GM18520 (cell line): ENCODE measurements around the gene SPATA6L.
"Not testable (repeated sequence)": the region's sequence is repeated elsewhere in the genome, so short reads cannot be mapped to it uniquely, and the experiment has no call there.

Experiments used
- ATAC-seq: cut with Tn5 transposase; IDR thresholded peaks from one replicate; pipeline ENCODE4 v1.9.1; 2021; ENCODE audit not compliant: unreplicated experiment

SPATA6L gene

GRCh38 chr9:4677392-4677791 lies 11.1 kb upstream of the SPATA6L start:
- ATAC-seq = no peak

DNA sequence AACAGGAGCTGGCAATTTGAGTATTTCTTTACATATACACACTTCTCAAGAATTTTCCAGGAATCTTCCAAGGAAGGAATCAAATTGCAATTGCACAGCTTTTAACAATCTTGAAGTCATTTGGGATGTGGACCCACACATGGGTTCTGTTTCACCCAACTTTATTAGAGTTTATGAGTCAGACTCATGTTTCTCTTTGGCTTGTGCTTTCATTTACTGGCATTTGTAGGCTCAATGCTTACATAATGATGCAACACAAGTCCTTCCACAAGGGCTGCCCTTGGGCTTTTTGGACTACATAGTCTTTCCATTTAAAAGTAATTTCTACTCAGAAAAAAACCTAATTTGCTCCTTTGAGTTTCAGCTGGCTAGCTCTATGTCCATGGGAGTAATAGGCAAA lies 8.5 kb upstream of the SPATA6L start:
- no peak for ATAC-seq

- ATAC-seq = no peak
Measured at GRCh38 chr9:4671737-4672136, 5.5 kb upstream of the SPATA6L start.

- ATAC-seq = no peak
Measured at GRCh38 chr9:4670591-4670990, 4.3 kb upstream of the SPATA6L start.

DNA sequence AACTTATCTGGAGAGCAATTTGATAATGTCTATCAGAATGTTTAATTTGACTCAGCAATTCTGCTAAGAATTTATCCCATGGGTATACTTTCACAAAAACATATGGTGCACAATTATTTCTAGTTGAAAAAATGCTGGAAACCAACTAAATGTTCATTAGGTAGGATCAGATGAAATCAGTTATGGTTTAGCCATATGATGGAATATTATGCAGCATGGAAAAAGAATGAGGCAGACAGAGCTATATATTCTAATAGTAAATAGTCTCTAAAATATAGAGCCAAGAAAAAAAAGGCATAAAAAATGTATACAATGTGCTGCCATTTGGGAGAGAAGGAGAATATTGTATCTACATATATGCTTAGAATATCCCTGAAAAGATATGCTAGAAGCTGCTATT lies 3.6 kb upstream of the SPATA6L start:
- no peak for ATAC-seq

- no peak for ATAC-seq
Measured at GRCh38 chr9:4668604-4669003, 2.3 kb upstream of the SPATA6L start.

- ATAC-seq = no peak
Measured at GRCh38 chr9:4667681-4668080, 1.4 kb upstream of the SPATA6L start.

DNA sequence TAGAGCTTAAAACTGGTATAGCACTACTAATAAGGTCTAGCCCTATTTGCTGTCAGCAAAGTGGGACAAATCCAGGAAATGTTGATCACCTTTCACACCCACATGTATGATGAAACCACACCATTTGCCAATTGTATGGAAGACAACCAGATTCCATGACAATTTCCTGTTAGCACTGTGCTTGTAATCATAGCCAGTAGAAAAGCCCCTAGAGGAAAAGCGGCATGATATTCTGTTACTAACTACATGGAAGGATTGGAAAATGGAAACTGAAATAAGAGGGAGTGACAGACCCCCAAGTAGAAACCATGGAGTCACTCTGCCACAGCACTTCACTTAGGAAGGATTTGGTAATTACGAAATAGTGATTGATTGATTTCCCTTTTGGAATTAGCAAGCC lies 923 bp downstream of the SPATA6L start:
- ATAC-seq = no peak

DNA sequence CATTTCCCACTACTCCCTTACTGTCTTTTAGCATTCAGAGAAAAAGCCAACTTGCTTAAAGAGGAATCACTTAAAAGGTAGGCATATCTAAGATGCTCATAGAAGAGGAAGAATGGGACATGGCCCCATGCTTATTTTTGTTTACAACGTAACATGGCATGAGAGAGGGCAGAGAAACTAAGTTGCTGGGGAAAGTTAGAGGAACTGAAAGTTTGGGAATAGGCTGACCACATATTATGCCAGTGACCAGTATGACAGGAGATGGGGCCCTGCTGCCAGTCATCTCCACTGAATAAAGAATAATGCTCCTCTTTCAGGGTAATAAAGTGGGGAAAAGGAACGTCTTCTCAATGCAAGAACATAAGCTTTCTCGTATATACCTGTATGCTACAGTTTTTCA lies 2.3 kb downstream of the SPATA6L start:
- no peak for ATAC-seq

- ATAC-seq = no peak
Measured at GRCh38 chr9:4662989-4663792, 3.1 kb downstream of the SPATA6L start.

GRCh38 chr9:4662108-4662988 lies 3.9 kb downstream of the SPATA6L start, which contains the start of gene PLPP6:
Gene PLPP6 (plus strand): TSS chr9:4662294. CDS start chr9:4662376, 82 bp downstream.
- ATAC-seq = peak; percentile 68

DNA sequence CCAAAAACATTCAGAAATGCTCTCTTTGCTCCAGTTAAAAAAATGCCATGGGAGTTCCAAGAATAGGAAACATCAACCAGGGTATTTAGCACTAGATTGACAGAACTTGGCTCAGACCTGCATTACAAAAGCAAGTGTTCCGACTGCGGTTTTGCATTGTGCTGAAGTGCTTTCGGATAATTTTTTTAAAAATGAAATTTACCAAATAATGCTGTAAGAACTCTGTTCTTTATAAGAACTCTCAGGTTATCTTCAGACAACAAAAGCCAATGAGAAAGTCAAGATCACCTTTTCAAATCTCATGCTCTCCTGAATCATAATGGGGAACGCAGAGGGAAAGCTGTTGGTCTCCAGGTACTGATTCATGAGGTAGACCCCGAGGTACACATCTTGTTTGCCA lies 4.7 kb downstream of the SPATA6L start:
- no peak for ATAC-seq

DNA sequence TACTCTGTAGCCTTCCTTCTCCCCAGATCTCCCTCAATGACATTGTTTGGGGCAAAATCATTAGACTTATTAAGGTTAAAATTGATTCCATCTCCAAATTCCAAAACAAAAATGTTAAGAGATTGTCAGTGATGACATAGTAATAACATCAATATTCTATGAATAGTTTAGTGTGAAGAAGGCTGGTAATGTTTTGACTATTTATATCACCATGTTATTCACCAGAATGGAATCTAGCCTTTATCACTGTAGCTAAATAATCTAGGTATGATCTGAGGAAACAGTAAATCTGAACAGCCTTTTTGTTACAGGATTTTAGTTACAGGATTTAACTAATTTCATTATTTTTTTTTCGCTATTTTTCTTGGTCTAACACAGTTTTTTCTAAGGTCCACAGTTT lies 5.1 kb downstream of the SPATA6L start:
- ATAC-seq = no peak

- ATAC-seq = not testable (repeated sequence)
Measured at GRCh38 chr9:4660665-4661064, 5.6 kb downstream of the SPATA6L start.

- ATAC-seq = no peak
Measured at GRCh38 chr9:4657426-4658159, 8.7 kb downstream of the SPATA6L start.

GRCh38 chr9:4656621-4657020 lies 9.7 kb downstream of the SPATA6L start:
- no peak for ATAC-seq

DNA sequence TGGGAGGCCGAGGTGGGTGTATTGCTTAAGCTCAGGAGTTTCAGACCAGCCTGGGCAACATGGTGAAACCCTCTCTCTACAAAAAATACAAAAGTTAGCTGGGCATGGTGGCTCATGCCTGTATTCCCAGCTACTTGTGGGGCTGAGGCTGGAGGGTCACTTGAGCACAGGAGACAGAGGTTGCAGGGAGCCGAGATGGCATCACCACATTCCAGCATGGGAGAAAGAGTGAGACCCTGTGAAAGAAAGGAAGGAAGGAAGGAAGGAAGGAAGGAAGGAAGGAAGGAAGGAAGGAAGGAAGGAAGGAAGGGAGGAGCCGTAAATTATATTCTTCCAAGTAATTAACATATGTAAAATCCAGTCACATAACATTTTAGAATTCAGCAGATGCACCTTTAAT lies 10.1 kb downstream of the SPATA6L start:
- ATAC-seq = not testable (repeated sequence)

GRCh38 chr9:4654538-4654937 lies 11.7 kb downstream of the SPATA6L start:
- ATAC-seq = no peak

DNA sequence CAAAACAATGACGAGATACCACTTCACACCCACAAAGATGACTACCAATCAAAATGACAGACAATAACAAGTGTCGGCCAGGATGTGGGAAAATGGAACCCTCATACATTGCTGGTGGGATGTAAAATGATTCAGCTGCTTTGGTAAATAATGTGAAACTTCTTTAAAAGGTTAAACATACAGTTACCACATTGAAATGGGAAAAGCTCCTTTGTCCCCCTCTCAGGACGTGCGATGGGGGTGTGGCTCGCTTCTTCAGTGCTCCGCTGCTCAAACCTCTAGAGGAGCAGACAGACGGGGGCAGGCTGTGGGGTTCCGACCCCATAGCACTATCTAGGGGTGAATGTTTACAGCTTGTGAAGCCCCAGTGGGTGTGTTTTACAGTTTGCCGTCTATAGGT lies 12.2 kb downstream of the SPATA6L start:
- ATAC-seq = no peak

- no peak for ATAC-seq
Measured at GRCh38 chr9:4642351-4642750, 23.9 kb downstream of the SPATA6L start.

GRCh38 chr9:4640027-4640426 lies 26.3 kb downstream of the SPATA6L start:
- no peak for ATAC-seq
